GM18870 (cell line): ENCODE data around the gene B3GNT3.

Experiments used
- ATAC-seq: cut with Tn5 transposase; IDR thresholded peaks from one replicate; pipeline ENCODE4 v1.9.1; 2021; ENCODE audit warnings: moderate library complexity; ENCODE audit not compliant: unreplicated experiment

The B3GNT3 gene

GRCh38 chr19:17794731-17795494, at the start of gene B3GNT3:
Gene B3GNT3 (plus strand): TSS chr19:17795138. CDS start chr19:17807808, 12,670 bp downstream.
- no peak for ATAC-seq

- peak; percentile 39 for ATAC-seq
These were observed 47.5 kb upstream of the B3GNT3 start for GRCh38 chr19:17747205-17748098.

- no peak for ATAC-seq
These were observed 45.9 kb upstream of the B3GNT3 start for GRCh38 chr19:17748884-17749638.

GRCh38 chr19:17749912-17750317, 45.0 kb upstream of the B3GNT3 start:
- ATAC-seq = no peak

- no peak for ATAC-seq
These were observed 43.6 kb upstream of the B3GNT3 start, which contains the start of gene FCHO1 for GRCh38 chr19:17751103-17751911. Gene FCHO1 (plus strand): TSS chr19:17751477. CDS start chr19:17755165, 3,688 bp downstream.

- no peak for ATAC-seq
These were observed 43.0 kb upstream of the B3GNT3 start for GRCh38 chr19:17751912-17752273.

DNA sequence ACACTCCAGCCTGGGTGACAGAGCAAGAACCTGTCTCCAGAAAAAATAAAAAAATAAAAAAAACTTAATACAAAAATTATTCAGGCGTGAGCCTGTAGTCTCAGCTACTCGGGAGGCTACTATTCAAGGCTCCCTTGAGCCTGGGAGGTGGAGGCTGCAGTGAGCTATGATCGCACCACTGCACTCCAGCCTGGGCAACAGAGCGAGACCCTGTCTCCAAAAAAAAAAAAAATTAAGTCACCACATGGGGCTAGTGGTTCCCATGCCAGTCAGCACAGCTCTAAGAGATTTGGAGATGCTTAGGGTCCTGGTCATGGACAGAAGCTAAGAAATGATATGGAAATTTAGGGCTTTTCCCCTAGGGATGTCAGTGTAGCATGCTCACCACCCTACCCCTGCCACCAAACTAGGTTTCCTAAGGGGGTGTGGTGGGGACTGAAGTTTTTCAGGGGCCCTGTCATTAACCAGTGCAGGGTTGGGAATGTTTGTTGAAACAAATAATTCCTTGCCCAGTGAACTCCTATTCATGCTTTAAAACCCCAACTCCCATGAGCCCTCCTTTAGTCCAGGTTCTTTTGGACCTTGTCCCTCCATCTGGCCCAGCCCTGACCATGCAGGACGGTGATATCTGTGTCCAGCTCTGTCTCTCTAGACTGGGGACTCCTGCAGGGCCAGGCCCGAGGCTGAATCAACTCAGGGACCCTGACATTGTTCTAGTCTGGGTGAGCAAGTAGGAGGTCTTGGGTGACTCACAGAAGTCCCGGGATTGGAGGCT, 41.9 kb upstream of the B3GNT3 start:
- ATAC-seq = no peak

- ATAC-seq = no peak
These were observed 41.0 kb upstream of the B3GNT3 start for GRCh38 chr19:17753976-17754375.

DNA sequence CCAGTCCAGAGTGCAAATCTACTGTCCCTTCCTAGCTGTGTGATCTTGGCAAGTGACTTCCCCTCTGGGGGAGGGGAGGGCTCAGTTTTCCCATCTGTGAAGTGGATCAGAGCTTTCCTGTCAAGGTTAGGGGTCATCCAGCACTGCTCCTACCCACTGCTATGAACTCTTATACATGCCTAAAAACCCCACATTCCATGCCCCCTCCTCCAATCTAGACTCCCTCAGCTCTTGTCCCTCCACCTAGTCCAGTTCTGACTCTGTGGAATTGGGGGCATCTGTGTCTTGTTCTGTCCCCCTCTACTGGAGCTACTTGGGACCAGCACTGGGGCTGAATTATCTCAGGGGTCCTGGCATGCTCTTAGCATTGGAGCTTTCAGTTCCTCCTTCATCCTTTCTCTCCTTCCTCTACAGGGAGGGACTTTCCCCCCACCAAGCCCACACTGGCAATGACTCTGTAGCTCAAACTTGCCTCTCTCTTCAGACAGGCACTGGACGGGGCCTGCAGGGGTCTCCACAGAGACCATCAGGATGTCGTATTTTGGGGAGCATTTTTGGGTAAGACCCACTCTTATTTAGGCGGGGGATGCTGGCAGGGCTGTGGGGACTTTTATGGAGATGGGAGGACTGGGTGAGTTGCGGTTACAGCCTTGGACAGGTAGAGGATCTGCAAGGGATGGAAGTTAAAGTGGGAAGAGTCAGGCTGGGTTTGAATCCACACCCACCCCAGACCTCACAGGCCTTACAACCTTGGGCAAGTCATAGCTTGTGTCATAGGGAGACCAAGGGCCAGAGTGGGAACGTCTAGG, 40.1 kb upstream of the B3GNT3 start:
- ATAC-seq = peak; percentile 60

DNA sequence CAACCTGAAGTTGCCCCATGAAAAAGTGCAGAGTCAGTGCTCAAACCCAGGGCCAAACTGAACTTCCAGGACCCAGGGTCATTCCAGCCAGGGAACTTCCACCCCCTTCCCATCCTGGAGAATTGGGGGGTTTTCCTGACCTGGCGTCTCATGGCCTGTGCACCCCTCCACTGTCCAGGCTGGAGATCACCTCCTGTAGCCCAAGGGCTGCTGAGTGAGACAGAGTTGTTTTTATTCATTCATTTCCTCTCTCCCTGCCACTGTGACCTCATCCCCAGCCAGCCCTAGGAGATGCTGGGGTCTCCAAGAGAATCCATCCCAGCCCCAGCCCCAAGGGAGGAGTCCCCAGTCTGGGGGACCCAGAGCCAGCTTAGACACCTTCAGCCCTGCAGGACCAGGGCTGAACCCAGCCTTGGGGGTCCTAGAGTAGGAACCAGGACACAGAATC, 39.5 kb upstream of the B3GNT3 start:
- no peak for ATAC-seq

GRCh38 chr19:17755977-17756670, 38.8 kb upstream of the B3GNT3 start:
- no peak for ATAC-seq

GRCh38 chr19:17757125-17757524, 37.8 kb upstream of the B3GNT3 start:
- ATAC-seq = no peak

- ATAC-seq = no peak
These were observed 36.4 kb upstream of the B3GNT3 start for GRCh38 chr19:17758515-17758914.

DNA sequence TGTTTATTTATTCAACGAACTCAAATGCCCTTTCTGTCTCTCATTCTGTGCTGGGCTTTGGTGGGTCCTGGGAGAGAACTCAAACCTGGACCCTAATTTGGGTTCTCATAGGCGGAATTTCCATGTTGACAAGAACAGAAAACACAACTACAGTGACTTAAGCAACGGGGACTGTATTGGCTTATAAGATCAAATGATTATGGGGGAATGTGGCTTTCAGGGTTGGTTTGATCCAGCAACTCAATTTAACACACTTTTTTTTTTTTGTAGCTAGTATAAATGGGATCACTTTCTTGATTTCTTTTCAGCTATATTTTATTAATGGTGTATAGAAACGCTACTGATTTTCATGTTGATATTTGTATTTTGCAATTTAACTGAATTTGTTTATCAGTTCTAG, 33.8 kb upstream of the B3GNT3 start:
- ATAC-seq = no peak

GRCh38 chr19:17762505-17763229, 32.3 kb upstream of the B3GNT3 start:
- no peak for ATAC-seq

- ATAC-seq = no peak
These were observed 30.6 kb upstream of the B3GNT3 start for GRCh38 chr19:17764348-17764747.

DNA sequence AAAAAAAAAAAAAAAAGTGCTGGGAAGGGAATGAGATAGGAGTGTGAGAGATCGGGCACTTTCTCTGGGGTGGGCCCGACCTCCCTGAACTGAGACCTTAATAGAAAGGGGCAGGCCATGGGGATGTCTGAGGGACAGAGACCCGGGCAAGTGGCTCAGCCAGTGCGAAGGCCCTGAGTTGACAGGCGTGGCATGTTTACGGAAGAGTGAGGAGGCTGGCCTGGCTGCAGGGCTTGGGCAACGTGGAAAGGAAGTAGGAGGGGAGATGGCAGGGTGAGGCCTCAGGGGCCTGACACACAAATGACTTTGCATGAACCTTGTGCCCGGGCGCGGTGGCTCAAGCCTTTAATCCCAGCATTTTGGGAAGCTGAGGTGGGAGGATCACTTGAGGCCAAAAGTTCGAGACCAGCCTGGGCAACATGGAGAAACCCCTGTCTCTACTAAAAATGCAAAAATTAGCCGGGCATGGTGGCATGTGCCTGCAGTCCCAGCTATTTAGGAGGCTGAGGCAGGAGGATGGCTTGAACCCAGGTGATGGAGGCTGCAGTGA, 29.8 kb upstream of the B3GNT3 start:
- no peak for ATAC-seq
